Amniotic epithelial cell (primary cell): ENCODE results near the gene BAIAP3.

Experiments used
- DNase-seq: peaks from one replicate; pipeline ENCODE4 v3.0.0-alpha.2; 2010; ENCODE audit warnings: low read depth

BAIAP3 gene

DNA sequence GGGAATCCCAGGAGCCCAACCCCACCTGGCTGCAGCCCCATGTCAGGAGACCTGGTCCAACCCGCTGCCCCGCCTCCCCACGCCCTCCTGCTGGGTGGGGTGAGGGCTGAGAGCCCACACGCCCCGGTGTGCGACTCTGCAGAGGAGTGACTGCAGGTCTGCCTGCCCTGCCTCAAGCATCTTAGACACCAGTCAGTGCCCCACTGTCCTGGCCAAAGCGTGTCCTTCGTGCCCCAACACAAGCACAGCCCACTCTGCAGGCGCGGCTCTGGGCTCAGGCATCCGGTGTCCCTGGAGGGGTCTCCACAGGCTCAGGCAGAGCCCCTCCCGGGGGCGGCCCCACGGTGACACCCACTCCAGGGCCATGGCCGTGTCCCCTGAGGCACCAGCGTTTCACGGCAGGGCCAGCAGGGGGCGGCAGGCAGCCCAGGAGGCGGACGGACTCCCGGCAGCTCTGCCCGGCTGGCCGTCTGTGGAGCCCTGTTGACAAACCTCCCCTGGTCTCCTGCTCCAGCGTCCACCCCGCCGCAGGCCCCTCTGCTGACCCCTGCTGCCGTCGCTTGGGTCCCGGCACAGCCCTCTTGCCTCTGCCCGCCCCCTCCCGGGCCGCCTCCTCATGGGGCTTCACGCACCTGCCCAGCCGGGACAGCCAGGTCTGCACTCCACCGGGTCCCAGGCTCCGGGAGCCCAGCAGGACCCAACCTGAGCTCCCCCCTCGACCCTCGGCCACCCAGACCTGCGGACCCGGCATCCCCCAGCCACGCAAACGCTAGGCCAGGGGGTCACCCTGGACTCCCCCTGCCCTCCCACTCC, 32.6 kb upstream of the BAIAP3 start:
- no peak for DNase-seq

DNA sequence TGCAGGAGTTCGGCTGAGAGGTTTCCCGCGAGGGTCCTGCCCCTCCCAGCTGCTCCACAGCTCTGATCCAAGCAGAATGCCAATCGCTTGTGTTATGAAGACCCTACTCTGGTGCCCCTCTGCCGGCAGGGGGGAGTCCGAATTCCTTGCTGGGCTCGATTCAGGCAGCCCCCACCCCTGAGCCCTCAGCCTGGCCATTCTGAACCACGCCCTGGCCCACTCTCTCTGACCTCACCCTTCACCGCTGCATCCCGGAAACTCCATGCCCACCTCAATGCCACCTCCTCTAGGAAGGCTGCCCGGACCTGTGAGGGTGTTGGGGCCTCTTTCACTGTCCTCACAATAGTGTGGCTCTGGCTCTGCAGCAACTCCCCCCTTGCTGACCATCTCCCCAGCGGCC, 31.9 kb upstream of the BAIAP3 start:
- DNase-seq = no peak

DNA sequence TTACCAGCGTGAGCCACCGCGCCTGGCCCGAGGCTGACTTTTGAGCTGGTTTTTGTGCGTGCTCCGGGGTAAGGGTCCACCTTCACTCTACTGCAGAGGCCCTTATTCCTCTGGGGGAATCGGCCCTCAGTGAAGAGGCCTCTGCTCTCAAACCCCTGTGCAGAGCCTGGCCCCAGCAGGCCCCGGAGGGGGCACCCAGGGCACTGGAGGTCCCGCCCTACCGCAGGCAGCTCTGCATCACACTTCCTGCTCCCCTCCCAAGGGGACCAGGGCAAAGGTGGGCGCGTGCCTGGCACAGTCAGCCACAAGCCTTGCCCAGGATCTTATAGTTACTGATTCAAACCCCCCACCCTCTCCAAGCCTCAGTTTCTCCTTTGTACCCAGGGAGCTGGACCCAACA, 27.6 kb upstream of the BAIAP3 start:
- DNase-seq = no peak

- DNase-seq = no peak
Measured at GRCh38 chr16:1306334-1306733, 27.1 kb upstream of the BAIAP3 start.

DNA sequence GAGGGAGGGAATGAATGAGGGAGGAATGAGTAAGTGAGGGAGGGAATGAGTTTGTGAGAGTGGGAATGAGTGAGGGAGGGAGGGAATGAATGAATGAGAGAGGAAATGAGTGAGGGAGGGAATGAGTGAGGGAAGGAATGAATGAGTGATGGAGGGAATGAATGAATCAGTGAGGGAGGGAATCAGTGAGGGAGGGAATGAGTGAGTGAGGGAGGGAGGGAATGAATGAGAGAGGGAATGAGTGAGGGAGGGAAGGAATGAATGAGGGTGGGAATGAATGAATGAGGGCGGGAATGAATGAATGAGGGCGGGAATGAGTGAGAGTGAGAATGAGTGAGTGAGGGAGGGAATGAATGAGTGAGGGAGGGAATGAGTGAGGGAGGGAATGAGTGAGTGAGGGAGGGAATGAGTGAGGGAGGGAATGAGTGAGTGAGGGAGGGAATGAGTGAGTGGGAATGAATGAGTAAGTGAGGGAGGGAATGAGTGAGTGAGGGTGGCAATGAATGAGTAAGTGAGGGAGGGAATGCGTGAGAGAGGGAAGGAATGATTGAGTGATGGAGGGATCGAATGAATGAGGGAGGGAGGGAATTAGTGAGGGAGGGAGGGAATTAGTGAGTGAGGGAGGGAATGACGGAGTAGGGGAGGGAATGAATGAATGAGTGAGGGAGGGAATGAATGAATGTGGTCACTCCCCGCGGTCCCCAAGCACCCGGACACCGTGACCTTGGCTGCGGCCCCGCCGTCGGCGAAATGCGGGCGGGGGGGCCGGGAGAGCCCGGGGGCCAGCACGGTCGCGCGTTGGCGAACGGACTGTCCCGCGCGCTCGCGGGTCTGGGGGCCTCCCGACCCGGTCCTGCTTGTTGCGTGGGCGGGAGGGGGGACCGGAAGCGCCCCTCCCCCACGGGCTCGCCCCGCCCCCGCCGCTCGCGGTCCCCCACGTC, 25.1 kb upstream of the BAIAP3 start:
- peak; percentile 76 for DNase-seq

DNA sequence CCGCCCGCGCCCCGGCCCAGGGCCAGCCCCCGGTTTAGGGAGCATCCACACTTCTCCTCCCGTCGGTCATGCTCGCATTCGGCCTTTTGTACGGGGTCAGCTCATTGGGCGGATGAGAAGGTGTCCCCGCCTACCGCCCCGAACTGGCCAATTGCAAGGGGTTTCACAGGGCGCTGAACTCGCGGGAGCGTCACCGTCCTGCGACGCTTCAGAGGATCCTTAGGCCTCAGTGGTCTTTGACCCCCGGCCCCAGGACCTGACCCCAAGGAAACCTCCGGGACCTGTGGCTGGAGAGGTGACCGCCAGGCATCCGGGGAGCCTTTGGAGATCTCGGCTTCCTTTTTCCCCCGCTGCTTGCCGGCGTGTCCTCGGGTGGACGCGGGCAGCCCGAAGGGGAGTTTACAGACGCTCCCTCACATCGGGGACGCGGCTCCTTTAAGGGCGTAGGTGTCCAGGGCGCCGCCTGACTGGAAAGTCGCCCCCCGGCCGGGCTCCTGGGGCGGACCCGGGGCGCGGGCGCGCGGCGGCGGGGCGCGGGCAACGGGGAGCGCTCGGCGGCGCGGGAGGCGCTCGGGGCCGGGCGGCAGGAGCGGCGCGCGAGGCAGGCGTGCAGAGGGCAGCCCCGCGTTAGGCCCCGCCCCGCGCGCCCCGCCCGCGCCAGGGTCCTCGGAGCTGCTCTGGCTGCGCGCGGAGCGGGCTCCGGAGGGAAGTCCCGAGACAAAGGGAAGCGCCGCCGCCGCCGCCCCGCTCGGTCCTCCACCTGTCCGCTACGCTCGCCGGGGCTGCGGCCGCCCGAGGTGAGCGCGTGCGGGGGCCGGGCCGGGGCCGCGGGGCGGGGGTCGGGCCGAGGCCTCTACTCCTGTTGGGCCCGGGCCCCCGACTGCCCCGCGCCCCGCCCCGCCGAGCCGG, 24.2 kb upstream of the BAIAP3 start, which contains the start of gene UBE2I:
Gene UBE2I (plus strand): TSS at position 660 of the 909 bp plus-strand sequence. CDS start 4,395 bp downstream, outside the sequence.
- peak; percentile 98 for DNase-seq

- peak; percentile 65 for DNase-seq
Measured at GRCh38 chr16:1309888-1310831, 23.3 kb upstream of the BAIAP3 start.

- DNase-seq = no peak
Measured at GRCh38 chr16:1310832-1311200, 22.6 kb upstream of the BAIAP3 start.

- no peak for DNase-seq
Measured at GRCh38 chr16:1311212-1311737, 22.2 kb upstream of the BAIAP3 start.

- peak; percentile 37 for DNase-seq
Measured at GRCh38 chr16:1311738-1312466, 21.5 kb upstream of the BAIAP3 start.

GRCh38 chr16:1312467-1312816, 21.0 kb upstream of the BAIAP3 start:
- no peak for DNase-seq

- no peak for DNase-seq
Measured at GRCh38 chr16:1312903-1313302, 20.5 kb upstream of the BAIAP3 start.

DNA sequence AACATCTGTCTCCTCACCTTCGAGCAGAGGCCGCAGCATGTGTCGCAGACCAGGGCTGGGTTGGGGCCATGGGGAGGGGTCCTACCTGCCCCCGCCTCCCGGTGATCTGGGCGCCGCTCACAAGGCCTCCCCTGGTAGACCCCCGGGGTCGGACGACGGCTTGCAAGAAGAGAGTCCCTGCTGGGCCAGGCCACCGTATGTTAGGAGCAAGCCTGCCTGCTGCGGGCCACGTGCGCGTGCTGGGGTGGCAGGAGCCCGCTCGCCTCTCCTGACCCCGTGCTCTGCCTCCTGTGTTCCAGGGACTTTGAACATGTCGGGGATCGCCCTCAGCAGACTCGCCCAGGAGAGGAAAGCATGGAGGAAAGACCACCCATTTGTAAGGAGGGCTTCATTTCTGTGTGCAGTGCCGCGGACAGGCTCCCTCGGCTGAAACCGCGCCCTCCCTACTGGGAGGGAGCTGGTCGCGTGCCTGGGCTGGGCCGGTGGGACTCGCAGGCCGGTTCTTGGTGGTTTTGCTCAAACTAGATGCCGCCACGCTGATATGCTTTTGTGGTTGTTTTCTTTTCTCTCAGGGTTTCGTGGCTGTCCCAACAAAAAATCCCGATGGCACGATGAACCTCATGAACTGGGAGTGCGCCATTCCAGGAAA, 19.6 kb upstream of the BAIAP3 start:
- DNase-seq = no peak

DNA sequence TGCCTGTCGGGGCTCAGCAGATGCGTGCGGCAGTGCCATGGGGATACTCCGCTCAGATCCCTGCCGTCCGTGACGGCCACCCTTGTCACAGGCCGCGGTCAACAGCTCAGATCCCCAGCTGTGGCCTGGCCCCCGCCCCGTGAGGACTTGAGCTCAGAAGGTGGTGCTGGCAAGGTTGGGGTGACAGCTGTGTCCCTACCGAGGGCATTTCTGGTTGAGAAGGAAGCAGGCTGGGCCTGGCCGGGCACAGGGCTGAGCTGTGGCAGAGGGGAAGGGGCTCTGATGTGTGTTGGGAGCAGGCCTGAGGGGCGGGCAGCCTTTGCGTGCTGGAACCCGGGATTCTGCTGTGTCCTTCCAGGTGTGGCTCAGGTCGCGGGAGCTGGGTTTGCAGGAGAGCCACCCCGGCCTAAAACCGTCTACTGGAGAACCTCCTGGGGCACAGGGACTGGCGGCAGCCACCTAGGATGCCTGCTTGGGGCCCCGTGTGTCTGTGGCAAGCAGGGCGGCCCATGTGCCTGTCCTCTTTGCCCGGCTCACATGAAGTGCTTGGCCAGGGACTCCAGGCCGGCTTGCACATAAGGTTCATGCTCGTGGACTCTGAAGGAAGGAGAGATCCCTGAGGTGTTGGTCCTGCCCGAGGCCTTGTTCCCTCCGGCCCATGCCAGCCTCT, 18.9 kb upstream of the BAIAP3 start:
- no peak for DNase-seq

DNA sequence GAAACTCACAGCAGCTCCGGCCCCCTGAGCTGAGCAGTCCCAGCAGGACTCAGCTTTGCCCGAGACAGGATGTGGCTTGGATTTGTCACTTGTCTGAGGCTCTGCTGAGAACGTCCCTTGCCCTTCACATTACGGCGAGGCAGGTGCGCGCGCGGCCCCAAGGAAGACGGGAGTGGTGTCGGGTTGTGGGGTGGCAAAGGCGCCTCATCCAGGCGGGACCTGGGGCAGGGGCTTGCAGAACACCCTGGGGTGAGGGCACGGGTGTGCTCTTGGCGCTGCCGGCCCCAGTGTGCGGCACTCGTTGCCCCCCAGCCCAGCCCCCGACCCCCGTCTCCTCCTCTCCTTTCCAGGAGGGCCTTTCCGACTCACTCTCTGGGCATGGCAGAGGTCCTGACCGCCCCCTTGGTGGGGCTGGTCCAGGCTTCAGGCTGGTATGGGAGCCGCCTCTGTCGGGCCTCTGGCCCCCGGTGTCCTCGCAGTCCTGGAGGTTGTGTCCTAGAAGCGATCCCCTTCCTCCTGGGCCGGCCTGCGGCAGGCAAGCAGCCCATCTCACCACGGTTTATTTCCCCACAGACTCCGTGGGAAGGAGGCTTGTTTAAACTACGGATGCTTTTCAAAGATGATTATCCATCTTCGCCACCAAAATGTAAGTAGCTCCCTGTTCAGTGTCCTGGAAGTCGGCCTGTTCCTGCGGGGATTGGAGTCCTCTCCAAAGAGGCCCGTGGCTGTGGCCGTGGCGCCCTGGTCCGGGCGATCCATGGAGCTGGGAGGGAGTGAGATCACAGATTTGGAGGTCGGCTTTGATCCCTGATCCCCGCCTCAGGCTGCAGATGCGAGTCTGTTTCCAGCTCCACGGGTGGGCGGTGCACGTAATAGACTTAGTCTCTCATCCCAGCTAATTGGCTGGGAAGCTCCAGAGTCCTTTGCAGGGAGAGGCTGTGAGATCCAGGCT, 18.1 kb upstream of the BAIAP3 start:
- no peak for DNase-seq

DNA sequence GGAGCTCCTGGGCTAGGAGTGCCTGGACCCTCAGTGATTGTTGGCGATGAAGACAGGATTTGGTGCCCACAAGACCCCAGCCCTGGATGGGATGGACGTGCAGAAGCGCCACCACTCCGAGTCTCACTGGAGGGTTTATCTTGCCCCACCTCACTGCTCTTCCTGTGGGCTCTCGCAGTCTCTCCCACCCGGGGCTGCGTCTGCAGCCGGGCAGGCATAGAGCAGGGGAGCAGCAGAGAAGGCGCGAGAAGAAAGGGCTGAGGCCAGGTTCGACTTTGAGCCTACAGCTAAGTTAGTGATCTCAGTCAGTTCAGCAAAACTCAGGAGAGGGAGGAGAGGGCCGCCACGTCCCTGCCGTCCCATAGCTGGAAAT, 17.4 kb upstream of the BAIAP3 start:
- no peak for DNase-seq

DNA sequence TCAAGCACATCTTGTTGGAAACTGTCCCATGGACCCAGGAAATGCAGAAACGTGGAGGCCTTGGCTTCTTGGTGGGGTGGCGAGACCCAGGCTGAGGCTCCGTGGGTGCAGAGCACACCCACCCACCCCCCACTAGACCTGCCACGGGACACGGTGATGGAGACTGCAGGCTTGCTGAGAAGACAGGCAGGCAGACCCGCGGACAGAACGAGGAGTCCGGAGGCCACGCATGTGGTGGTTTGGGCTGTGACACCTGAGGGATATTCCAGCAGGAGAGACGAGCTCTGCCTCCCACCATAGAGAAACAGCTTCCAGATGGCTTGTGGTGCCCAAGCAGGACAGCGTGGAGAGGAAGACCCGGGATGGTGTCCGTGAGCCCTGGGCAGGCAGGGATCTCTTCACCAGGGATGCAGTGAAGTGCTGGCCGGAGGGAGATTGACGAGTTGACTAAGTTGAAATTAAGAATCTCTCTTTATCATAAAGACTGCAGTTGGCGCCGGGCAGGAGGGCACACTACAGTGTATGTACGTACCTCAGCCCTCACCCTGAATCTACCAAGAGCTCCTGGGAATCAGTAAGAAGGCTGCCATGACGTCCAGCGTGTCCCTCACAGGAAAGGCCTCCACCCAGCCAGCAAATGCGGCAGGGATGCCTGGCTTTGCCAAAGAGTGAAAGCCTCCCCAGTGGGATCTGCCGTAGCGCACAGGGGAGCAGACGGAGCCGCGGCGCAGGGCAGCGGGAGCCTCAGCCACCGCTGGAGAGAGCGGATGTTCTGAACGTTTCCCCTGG, 15.8 kb upstream of the BAIAP3 start:
- no peak for DNase-seq
